ENCODE data around the gene HLA-F.
A peak's percentile ranks its signal among the peaks of the same experiment; 100 is the strongest.

Gene HLA-F

GRCh38 chr6:29723262-29723665 lies at the start of gene HLA-F:
HLA-F (plus strand) TSS chr6:29723434; CDS start chr6:29723464, 30 bp downstream.
- peak; percentile 61 for DNase-seq

- no peak for DNase-seq
Observed at GRCh38 chr6:29674008-29674407, 49.2 kb upstream of the HLA-F start.

- no peak for DNase-seq
Observed at GRCh38 chr6:29675561-29675960, 47.7 kb upstream of the HLA-F start.

GRCh38 chr6:29676981-29677601 lies 46.1 kb upstream of the HLA-F start:
- peak; percentile 11 for DNase-seq

- no peak for DNase-seq
Observed at GRCh38 chr6:29678114-29678513, 45.1 kb upstream of the HLA-F start.

- no peak for DNase-seq
Observed at GRCh38 chr6:29679962-29680361, 43.3 kb upstream of the HLA-F start.

GRCh38 chr6:29680416-29680815 lies 42.8 kb upstream of the HLA-F start:
- DNase-seq, result no peak

GRCh38 chr6:29680904-29681303 lies 42.3 kb upstream of the HLA-F start, which contains the start of gene ZFP57:
ZFP57 (minus strand) TSS chr6:29681152; CDS start chr6:29677003, 4,149 bp downstream.
- no peak for DNase-seq

- no peak for DNase-seq
Observed at GRCh38 chr6:29681811-29682210, 41.4 kb upstream of the HLA-F start.

GRCh38 chr6:29685718-29686326 lies 37.4 kb upstream of the HLA-F start:
- no peak for DNase-seq

- DNase-seq, result no peak
Observed at GRCh38 chr6:29694637-29695036, 28.6 kb upstream of the HLA-F start.

- DNase-seq, result no peak
Observed at GRCh38 chr6:29696147-29697125, 26.8 kb upstream of the HLA-F start.

GRCh38 chr6:29702519-29703103 lies 20.6 kb upstream of the HLA-F start:
- DNase-seq, result no peak

GRCh38 chr6:29705389-29706231 lies 17.6 kb upstream of the HLA-F start:
- DNase-seq, result peak; percentile 39

GRCh38 chr6:29708432-29709179 lies 14.6 kb upstream of the HLA-F start:
- no peak for DNase-seq

GRCh38 chr6:29709188-29709587 lies 14.0 kb upstream of the HLA-F start:
- no peak for DNase-seq

GRCh38 chr6:29710281-29710941 lies 12.8 kb upstream of the HLA-F start:
- no peak for DNase-seq

- no peak for DNase-seq
Observed at GRCh38 chr6:29720863-29721262, 2.4 kb upstream of the HLA-F start.

GRCh38 chr6:29723666-29724588 lies 693 bp downstream of the HLA-F start:
- DNase-seq, result no peak
